GM12875 (cell line): Measurements from ENCODE around the gene FSTL4.

Source experiments
- H3K4me3 ChIP-seq: one replicate; pipeline ENCODE4 v1.5.1; 2011; ENCODE audit warnings: low read depth, low read length, control low read depth
- TF ChIP-seq, protein P1 (sequence below): IDR thresholded peaks from 2 replicates; pipeline ENCODE4 v1.5.1; 2011; ENCODE audit warnings: low read depth, mild to moderate bottlenecking, control low read depth, inconsistent platforms, low read length, moderate library complexity, borderline replicate concordance; ENCODE audit not compliant: insufficient read depth

FSTL4 gene

GRCh38 chr5:133241179-133242092 lies 370.9 kb downstream of the FSTL4 start:
- no peak overlapping the region for H3K4me3 ChIP-seq
- TF ChIP-seq, protein P1, sequence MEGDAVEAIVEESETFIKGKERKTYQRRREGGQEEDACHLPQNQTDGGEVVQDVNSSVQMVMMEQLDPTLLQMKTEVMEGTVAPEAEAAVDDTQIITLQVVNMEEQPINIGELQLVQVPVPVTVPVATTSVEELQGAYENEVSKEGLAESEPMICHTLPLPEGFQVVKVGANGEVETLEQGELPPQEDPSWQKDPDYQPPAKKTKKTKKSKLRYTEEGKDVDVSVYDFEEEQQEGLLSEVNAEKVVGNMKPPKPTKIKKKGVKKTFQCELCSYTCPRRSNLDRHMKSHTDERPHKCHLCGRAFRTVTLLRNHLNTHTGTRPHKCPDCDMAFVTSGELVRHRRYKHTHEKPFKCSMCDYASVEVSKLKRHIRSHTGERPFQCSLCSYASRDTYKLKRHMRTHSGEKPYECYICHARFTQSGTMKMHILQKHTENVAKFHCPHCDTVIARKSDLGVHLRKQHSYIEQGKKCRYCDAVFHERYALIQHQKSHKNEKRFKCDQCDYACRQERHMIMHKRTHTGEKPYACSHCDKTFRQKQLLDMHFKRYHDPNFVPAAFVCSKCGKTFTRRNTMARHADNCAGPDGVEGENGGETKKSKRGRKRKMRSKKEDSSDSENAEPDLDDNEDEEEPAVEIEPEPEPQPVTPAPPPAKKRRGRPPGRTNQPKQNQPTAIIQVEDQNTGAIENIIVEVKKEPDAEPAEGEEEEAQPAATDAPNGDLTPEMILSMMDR, result no peak

DNA sequence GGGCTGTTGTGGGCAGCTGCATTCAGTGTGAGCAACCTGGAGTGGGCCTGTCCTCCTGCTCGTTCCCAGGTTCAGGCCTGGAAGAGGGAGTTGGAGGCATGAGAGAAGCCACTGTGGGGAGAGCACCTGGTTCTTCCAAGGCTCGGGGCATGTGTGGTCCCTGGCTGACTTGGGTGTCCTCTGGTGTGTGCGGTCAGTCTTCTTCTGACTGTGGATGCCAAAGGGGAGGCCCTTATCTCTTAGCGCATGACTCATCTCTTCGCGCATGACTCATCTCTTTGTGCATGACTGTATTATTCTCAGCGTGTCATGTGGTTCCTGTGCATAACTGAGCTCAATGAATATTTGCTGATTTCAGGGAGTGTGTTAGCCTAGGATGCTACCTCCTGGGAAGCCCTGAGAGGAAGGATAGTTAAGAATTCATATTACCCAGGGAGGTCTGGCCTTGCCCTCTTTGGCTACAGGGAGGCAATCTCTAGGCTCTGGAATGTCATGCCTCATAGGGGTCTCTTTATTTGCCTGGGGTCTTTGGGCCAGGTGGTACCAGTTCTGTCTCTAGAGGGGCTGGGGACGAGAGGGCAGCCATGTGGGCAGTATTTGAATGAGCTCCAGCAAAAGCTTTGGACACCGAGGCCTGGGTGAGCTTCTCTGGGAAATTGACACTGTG lies 371.8 kb downstream of the FSTL4 start:
- H3K4me3 ChIP-seq, result no peak overlapping the region

GRCh38 chr5:133238426-133239205 lies 373.7 kb downstream of the FSTL4 start:
- H3K4me3 ChIP-seq, result no peak overlapping the region
- TF ChIP-seq, protein P1, result no peak

More for the DNA sequence above, 371.8 kb downstream of the FSTL4 start:
- TF ChIP-seq, protein P1, result no peak

DNA sequence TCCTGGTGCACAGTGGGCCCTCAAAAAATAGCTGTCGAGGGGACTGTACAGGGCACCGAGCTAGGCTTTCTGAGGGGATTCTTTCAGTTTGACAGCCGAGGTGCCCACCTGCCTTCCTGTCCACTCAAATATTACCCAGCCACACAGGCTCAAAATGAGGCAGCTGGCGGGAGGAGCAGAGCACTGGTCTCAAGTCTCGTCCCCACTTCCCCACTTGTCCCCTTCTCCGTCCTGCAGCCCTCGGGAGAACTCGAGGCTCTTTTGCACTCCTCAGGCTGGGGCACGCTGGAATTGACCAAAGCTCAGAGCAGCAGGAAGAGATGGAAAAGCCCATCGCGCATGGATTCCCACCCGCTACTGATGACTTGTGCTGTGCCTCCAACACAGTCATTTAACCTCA lies 375.4 kb downstream of the FSTL4 start:
- TF ChIP-seq, protein P1, result no peak
- H3K4me3 ChIP-seq, result no peak overlapping the region

GRCh38 chr5:133236541-133236951 lies 375.8 kb downstream of the FSTL4 start:
- no peak overlapping the region for H3K4me3 ChIP-seq
- TF ChIP-seq, protein P1, result no peak

DNA sequence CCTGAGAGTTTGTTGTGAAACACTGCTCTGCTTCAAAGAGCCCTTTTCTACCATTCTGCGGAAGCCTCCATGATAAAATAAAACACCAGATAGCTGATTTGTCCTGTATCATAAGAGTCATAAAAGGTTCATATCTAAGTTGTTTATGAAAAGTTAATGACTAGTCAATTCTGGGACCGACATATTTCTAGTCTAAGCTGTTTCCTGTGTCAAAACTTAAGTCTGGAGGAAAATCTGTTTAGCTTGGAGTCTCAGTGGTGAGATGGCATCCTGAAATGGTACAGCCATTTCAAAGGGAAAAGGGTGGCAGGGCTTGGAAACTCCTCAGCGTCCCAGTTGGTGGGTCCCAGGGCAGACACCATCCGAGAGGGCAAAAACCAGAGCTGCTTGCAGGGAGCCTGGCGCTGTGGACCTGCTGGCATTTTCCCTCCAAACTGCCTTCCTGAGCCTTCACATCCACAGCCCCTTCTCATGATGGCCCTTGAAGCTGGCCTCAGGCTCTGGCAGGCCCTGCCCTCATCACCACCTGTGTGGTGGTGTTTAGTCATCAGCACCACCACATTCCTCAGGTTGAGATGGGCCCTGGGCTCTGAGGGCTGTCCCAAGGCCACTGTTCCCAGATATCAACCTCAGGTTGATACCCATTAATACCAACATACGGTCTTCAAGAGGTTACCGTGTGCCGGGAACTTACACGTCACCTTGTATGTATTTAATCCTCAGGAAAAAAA lies 376.5 kb downstream of the FSTL4 start:
- TF ChIP-seq, protein P1, result no peak
- no peak overlapping the region for H3K4me3 ChIP-seq
